ENCODE measurements around the gene PLSCR4.

The PLSCR4 gene

DNA sequence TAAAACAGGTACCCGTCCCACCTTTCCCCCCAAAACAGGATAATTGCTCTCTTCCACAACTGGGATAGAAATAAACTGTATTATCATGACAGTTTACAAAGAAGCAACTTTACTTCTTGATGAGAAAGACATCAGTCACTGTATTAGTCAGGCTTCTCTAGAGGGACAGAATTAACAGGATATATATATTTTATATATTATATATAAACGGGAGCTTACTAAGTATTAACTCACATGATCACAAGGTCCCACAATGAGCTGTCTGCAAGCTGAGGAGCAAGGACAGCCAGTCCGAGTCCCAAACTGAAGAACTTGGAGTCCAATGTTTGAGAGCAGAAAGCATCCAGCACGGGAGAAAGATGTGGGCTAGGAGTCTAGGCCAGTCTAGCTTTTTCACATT lies 18.4 kb upstream of the PLSCR4 start:
- H4K91ac ChIP-seq (ENCODE audit: low read depth, low read length, poor library complexity), result no peak overlapping the region
- no peak overlapping the region for H3K4me2 ChIP-seq (ENCODE audit: insufficient read depth, low read length, poor library complexity, severe bottlenecking)
- H3K36me3 ChIP-seq (replicated peaks in 1 of 2; ENCODE audit: control insufficient read depth in 2 of 2, insufficient read depth in 2 of 2, low read length in 2 of 2), result no peaks in the 10 kb centered on the region
- H2BK12ac ChIP-seq (ENCODE audit: low read length), result no peak overlapping the region
- H3K9ac ChIP-seq (ENCODE audit: low read depth, low read length, poor library complexity), result no peak overlapping the region
- no peaks in the 10 kb centered on the region for H3K79me1 ChIP-seq (ENCODE audit: low read depth, low read length)
- WGBS, 2 donors (ENCODE audit: extremely low coverage in 2 of 2, insufficient read length in 2 of 2, insufficient replicate concordance in 1 of 2), result no CpG with 5 or more reads among the region's 4 CpGs
- no peaks in the 10 kb centered on the region for H3K9me3 ChIP-seq (replicated peaks in 1 of 2; ENCODE audit: control insufficient read depth in 2 of 2, insufficient read depth in 1 of 2, low read depth in 1 of 2, low read length in 2 of 2)
- no peaks in the 10 kb centered on the region for H3K27me3 ChIP-seq (ENCODE audit: control insufficient read depth in 3 of 3, insufficient read depth in 3 of 3, low read depth in 1 of 3, low read length in 3 of 3)
- no peak overlapping the region for H2BK15ac ChIP-seq (ENCODE audit: low read length)
- H3K27ac ChIP-seq (replicated peaks; ENCODE audit: low read length), result no peak overlapping the region
- no peaks in the 10 kb centered on the region for H3K4me1 ChIP-seq (ENCODE audit: control insufficient read depth in 2 of 2, insufficient read depth in 1 of 2, low read depth in 1 of 2, low read length in 2 of 2)
- H4K8ac ChIP-seq (ENCODE audit: low read depth, low read length), result no peak overlapping the region
- H2BK120ac ChIP-seq (ENCODE audit: low read depth, low read length), result no peak overlapping the region
- no peak overlapping the region for H2AK5ac ChIP-seq (ENCODE audit: low read depth, low read length)
- no peak overlapping the region for H3K4me3 ChIP-seq (ENCODE audit: low read length in 2 of 2)
- no peak for DNase-seq (ENCODE audit: low spot score)
- H3K14ac ChIP-seq (ENCODE audit: low read length), result no peak overlapping the region
- H3K18ac ChIP-seq (ENCODE audit: low read length), result no peak overlapping the region
- H2AFZ ChIP-seq (ENCODE audit: low read length), result no peak overlapping the region
- H3K23ac ChIP-seq (ENCODE audit: low read depth, low read length, poor library complexity), result no peak overlapping the region
- H3K4ac ChIP-seq (ENCODE audit: low read length), result no peak overlapping the region
- H2BK5ac ChIP-seq (ENCODE audit: low read length), result no peak overlapping the region

GRCh38 chr3:146268535-146269219 lies 17.8 kb upstream of the PLSCR4 start:
- no peak overlapping the region for H4K8ac ChIP-seq (ENCODE audit: low read depth, low read length)
- H2AFZ ChIP-seq (ENCODE audit: low read length), result no peak overlapping the region
- no peaks in the 10 kb centered on the region for H3K36me3 ChIP-seq (replicated peaks in 1 of 2; ENCODE audit: control insufficient read depth in 2 of 2, insufficient read depth in 2 of 2, low read length in 2 of 2)
- H3K4me1 ChIP-seq (ENCODE audit: control insufficient read depth in 2 of 2, insufficient read depth in 1 of 2, low read depth in 1 of 2, low read length in 2 of 2), result no peaks in the 10 kb centered on the region
- no peak overlapping the region for H2BK5ac ChIP-seq (ENCODE audit: low read length)
- H2AK5ac ChIP-seq (ENCODE audit: low read depth, low read length), result no peak overlapping the region
- no peak overlapping the region for H3K9ac ChIP-seq (ENCODE audit: low read depth, low read length, poor library complexity)
- H2BK15ac ChIP-seq (ENCODE audit: low read length), result no peak overlapping the region
- H3K14ac ChIP-seq (ENCODE audit: low read length), result no peak overlapping the region
- H2BK120ac ChIP-seq (ENCODE audit: low read depth, low read length), result no peak overlapping the region
- no peaks in the 10 kb centered on the region for H3K79me1 ChIP-seq (ENCODE audit: low read depth, low read length)
- H3K18ac ChIP-seq (ENCODE audit: low read length), result no peak overlapping the region
- H3K4me2 ChIP-seq (ENCODE audit: insufficient read depth, low read length, poor library complexity, severe bottlenecking), result no peak overlapping the region
- no peak for DNase-seq (ENCODE audit: low spot score)
- no CpG with 5 or more reads among the region's 6 CpGs for WGBS, 2 donors (ENCODE audit: extremely low coverage in 2 of 2, insufficient read length in 2 of 2, insufficient replicate concordance in 1 of 2)
- H4K91ac ChIP-seq (ENCODE audit: low read depth, low read length, poor library complexity), result no peak overlapping the region
- no peaks in the 10 kb centered on the region for H3K9me3 ChIP-seq (replicated peaks in 1 of 2; ENCODE audit: control insufficient read depth in 2 of 2, insufficient read depth in 1 of 2, low read depth in 1 of 2, low read length in 2 of 2)
- H3K27ac ChIP-seq (replicated peaks; ENCODE audit: low read length), result no peak overlapping the region
- H3K23ac ChIP-seq (ENCODE audit: low read depth, low read length, poor library complexity), result no peak overlapping the region
- H3K4me3 ChIP-seq (ENCODE audit: low read length in 2 of 2), result no peak overlapping the region
- no peaks in the 10 kb centered on the region for H3K27me3 ChIP-seq (ENCODE audit: control insufficient read depth in 3 of 3, insufficient read depth in 3 of 3, low read depth in 1 of 3, low read length in 3 of 3)
- H3K4ac ChIP-seq (ENCODE audit: low read length), result no peak overlapping the region
- no peak overlapping the region for H2BK12ac ChIP-seq (ENCODE audit: low read length)

- H3K79me1 ChIP-seq (ENCODE audit: low read depth, low read length), result no peaks in the 10 kb centered on the region
- no peak overlapping the region for H3K9ac ChIP-seq (ENCODE audit: low read depth, low read length, poor library complexity)
- no peaks in the 10 kb centered on the region for H3K27me3 ChIP-seq (ENCODE audit: control insufficient read depth in 3 of 3, insufficient read depth in 3 of 3, low read depth in 1 of 3, low read length in 3 of 3)
- H3K4me3 ChIP-seq (ENCODE audit: low read length in 2 of 2), result no peak overlapping the region
- H2AFZ ChIP-seq (ENCODE audit: low read length), result no peak overlapping the region
- H3K14ac ChIP-seq (ENCODE audit: low read length), result no peak overlapping the region
- DNase-seq (ENCODE audit: low spot score), result no peak
- no peak overlapping the region for H3K4me2 ChIP-seq (ENCODE audit: insufficient read depth, low read length, poor library complexity, severe bottlenecking)
- H2AK5ac ChIP-seq (ENCODE audit: low read depth, low read length), result no peak overlapping the region
- no peak overlapping the region for H2BK12ac ChIP-seq (ENCODE audit: low read length)
- no peak overlapping the region for H3K18ac ChIP-seq (ENCODE audit: low read length)
- no peak overlapping the region for H4K8ac ChIP-seq (ENCODE audit: low read depth, low read length)
- H3K4me1 ChIP-seq (ENCODE audit: control insufficient read depth in 2 of 2, insufficient read depth in 1 of 2, low read depth in 1 of 2, low read length in 2 of 2), result no peaks in the 10 kb centered on the region
- no peak overlapping the region for H2BK15ac ChIP-seq (ENCODE audit: low read length)
- no peak overlapping the region for H3K27ac ChIP-seq (replicated peaks; ENCODE audit: low read length)
- H2BK120ac ChIP-seq (ENCODE audit: low read depth, low read length), result no peak overlapping the region
- H3K9me3 ChIP-seq (replicated peaks in 1 of 2; ENCODE audit: control insufficient read depth in 2 of 2, insufficient read depth in 1 of 2, low read depth in 1 of 2, low read length in 2 of 2), result no peaks in the 10 kb centered on the region
- no CpG with 5 or more reads among the region's 1 CpG for WGBS, 2 donors (ENCODE audit: extremely low coverage in 2 of 2, insufficient read length in 2 of 2, insufficient replicate concordance in 1 of 2)
- no peak overlapping the region for H3K23ac ChIP-seq (ENCODE audit: low read depth, low read length, poor library complexity)
- H3K4ac ChIP-seq (ENCODE audit: low read length), result no peak overlapping the region
- no peak overlapping the region for H4K91ac ChIP-seq (ENCODE audit: low read depth, low read length, poor library complexity)
- no peaks in the 10 kb centered on the region for H3K36me3 ChIP-seq (replicated peaks in 1 of 2; ENCODE audit: control insufficient read depth in 2 of 2, insufficient read depth in 2 of 2, low read length in 2 of 2)
- no peak overlapping the region for H2BK5ac ChIP-seq (ENCODE audit: low read length)
Measured at GRCh38 chr3:146265720-146266119, 14.8 kb upstream of the PLSCR4 start.

DNA sequence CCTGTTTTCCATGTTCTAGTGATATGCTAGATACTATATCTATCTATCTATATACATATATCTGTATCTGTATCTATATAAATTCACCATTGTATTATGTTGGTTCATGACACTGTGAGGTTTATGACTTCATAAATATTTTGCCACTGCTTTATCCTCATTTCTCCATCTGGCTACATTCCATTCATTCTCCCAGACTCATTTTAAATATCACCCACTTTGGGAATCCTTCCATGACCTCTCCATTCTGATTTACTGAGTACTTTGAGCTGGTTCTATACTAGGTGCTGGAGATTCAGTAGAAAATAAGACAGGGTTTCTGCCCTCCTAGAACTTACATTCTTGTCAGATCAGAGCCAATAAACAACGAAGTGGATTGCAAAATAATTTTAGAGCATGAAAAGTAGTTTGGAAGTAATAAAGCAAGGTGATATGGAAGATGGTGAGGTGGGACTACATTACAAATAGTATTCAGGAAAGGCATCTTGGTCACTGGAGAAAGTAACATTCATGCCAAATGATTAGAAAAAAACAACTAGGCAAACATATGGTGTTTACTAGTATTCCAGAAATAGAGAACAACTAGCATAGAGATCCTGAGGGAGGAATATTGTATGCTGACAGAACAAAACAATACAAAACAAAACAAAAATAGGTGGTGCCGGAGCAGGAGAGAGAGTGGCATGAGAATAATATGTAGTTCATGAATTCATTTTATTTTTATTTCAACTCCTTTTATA lies 11.6 kb upstream of the PLSCR4 start:
- no peak overlapping the region for H3K23ac ChIP-seq (ENCODE audit: low read depth, low read length, poor library complexity)
- no peaks in the 10 kb centered on the region for H3K79me1 ChIP-seq (ENCODE audit: low read depth, low read length)
- H2AFZ ChIP-seq (ENCODE audit: low read length), result no peak overlapping the region
- H4K8ac ChIP-seq (ENCODE audit: low read depth, low read length), result no peak overlapping the region
- H3K9ac ChIP-seq (ENCODE audit: low read depth, low read length, poor library complexity), result no peak overlapping the region
- H4K91ac ChIP-seq (ENCODE audit: low read depth, low read length, poor library complexity), result no peak overlapping the region
- H3K4ac ChIP-seq (ENCODE audit: low read length), result no peak overlapping the region
- no peak overlapping the region for H3K18ac ChIP-seq (ENCODE audit: low read length)
- H3K4me3 ChIP-seq (ENCODE audit: low read length in 2 of 2), result no peak overlapping the region
- H3K9me3 ChIP-seq (replicated peaks in 1 of 2; ENCODE audit: control insufficient read depth in 2 of 2, insufficient read depth in 1 of 2, low read depth in 1 of 2, low read length in 2 of 2), result no peaks in the 10 kb centered on the region
- H2BK12ac ChIP-seq (ENCODE audit: low read length), result no peak overlapping the region
- H3K27me3 ChIP-seq (ENCODE audit: control insufficient read depth in 3 of 3, insufficient read depth in 3 of 3, low read depth in 1 of 3, low read length in 3 of 3), result no peaks in the 10 kb centered on the region
- DNase-seq (ENCODE audit: low spot score), result no peak
- H3K36me3 ChIP-seq (replicated peaks in 1 of 2; ENCODE audit: control insufficient read depth in 2 of 2, insufficient read depth in 2 of 2, low read length in 2 of 2), result no peaks in the 10 kb centered on the region
- no peak overlapping the region for H2BK5ac ChIP-seq (ENCODE audit: low read length)
- H3K4me2 ChIP-seq (ENCODE audit: insufficient read depth, low read length, poor library complexity, severe bottlenecking), result no peak overlapping the region
- no peak overlapping the region for H2AK5ac ChIP-seq (ENCODE audit: low read depth, low read length)
- WGBS, 2 donors (ENCODE audit: extremely low coverage in 2 of 2, insufficient read length in 2 of 2, insufficient replicate concordance in 1 of 2), result no CpG with 5 or more reads among the region's 2 CpGs
- H3K4me1 ChIP-seq (ENCODE audit: control insufficient read depth in 2 of 2, insufficient read depth in 1 of 2, low read depth in 1 of 2, low read length in 2 of 2), result no peaks in the 10 kb centered on the region
- H3K27ac ChIP-seq (replicated peaks; ENCODE audit: low read length), result no peak overlapping the region
- H2BK15ac ChIP-seq (ENCODE audit: low read length), result no peak overlapping the region
- H3K14ac ChIP-seq (ENCODE audit: low read length), result no peak overlapping the region
- H2BK120ac ChIP-seq (ENCODE audit: low read depth, low read length), result no peak overlapping the region

Measured in neuronal stem cell (in vitro differentiated cells).